K562 (cell line): ENCODE measurements around the gene LRMDA. TPM values are rescaled to one million over a fixed set of nuclear protein-coding genes. Genes with fewer than 3 reads are reported as not detected.

Experiments
- ILF3 ChIP-seq: fragments of 450-650 bp; IDR thresholded peaks from 2 replicates; pipeline ENCODE4 v1.6.1; 2018; ENCODE audit warnings: antibody characterized with exemption, mild to moderate bottlenecking, moderate library complexity, borderline replicate concordance
- MYC ChIP-seq, 2 experiments: fragments of 250-450 bp in 1 of 2; sonication (Bioruptor Pico) in 1 of 2; IDR thresholded peaks; 2 replicates each; pipeline versions ENCODE4 v1.5.1 to v1.6.1; 2012 to 2021; ENCODE audit warnings: low read depth in 2 of 2, borderline replicate concordance in 1 of 2, improper control_type of control experiment in 1 of 2, low read length in 1 of 2, mild to moderate bottlenecking in 1 of 2, moderate library complexity in 1 of 2
- NCOA1 ChIP-seq: fragments of 450-650 bp; IDR thresholded peaks from 2 replicates; pipeline ENCODE4 v1.6.1; 2016; ENCODE audit warnings: low read depth
- NRF1 ChIP-seq, 2 experiments: fragments of 450-650 bp; IDR thresholded peaks in 1 of 2; conservative IDR thresholded peaks in 1 of 2; 2 replicates each; pipeline ENCODE4 v1.6.1; 2014; ENCODE audit warnings: mild to moderate bottlenecking in 2 of 2
- PRPF4 ChIP-seq: fragments of 200-400 bp; formaldehyde crosslinking; IDR thresholded peaks from one replicate; pipeline ENCODE4 v1.6.1; 2017; ENCODE audit warnings: low read length, low read depth, mild to moderate bottlenecking; ENCODE audit not compliant: insufficient read depth, poor library complexity, severe bottlenecking
- polyA plus RNA-seq, 8 experiments: library from polyadenylated mRNA; depleted of rRNA in 4 of 8; stranded (reverse) in 5 of 8; unstranded in 3 of 8; fragments of >200 nt; fragmentation: Nextera tagmentation in 2 of 8; fragmentation: Illumina TruSeq in 1 of 8; extraction: Ambion mirVana in 2 of 8; extraction: Trizol in 1 of 8; gene quantifications; 2 replicates each; pipeline versions ENCODE4 v1.2.1 to v1.2.3, GENCODE V29; 2011 to 2014; ENCODE audit warnings: inconsistent platforms in 1 of 8, missing spikeins in 1 of 8
- total RNA-seq, 7 experiments: library from RNA; depleted of rRNA in 6 of 7; stranded (reverse); fragments of >200 nt in 6 of 7; fragmentation: Illumina TruSeq in 2 of 7; extraction: Trizol in 2 of 7; gene quantifications; 2 replicates each; pipeline versions ENCODE4 v1.2.1 to v1.2.3, GENCODE V29; 2011 to 2021; ENCODE audit warnings: low replicate concordance in 1 of 7
- TF ChIP-seq, protein P1 (sequence below): fragments of 250-450 bp; sonication (Bioruptor Pico); IDR thresholded peaks from 2 replicates; pipeline ENCODE4 v1.4.0; 2020
- TF ChIP-seq, protein P2 (sequence below), 2 experiments: fragments of 450-650 bp in 1 of 2; sonication (generic) in 1 of 2; formaldehyde crosslinking in 1 of 2; IDR thresholded peaks in 1 of 2; conservative IDR thresholded peaks in 1 of 2; 2 replicates each; pipeline versions ENCODE4 v1.6.1 to v1.8.1; 2016 to 2023; ENCODE audit warnings: mild to moderate bottlenecking in 2 of 2, moderate library complexity in 2 of 2, inconsistent platforms in 1 of 2, missing genetic modification reagents in 1 of 2
- TF ChIP-seq, protein P3 (sequence below): fragments of 250-450 bp; sonication (Bioruptor Pico); IDR thresholded peaks from 2 replicates; pipeline ENCODE4 v1.8.0; 2022; ENCODE audit warnings: inconsistent platforms
- TF ChIP-seq, protein P4 (sequence below), 2 experiments: fragments of 200-800 bp in 1 of 2; sonication (Bioruptor generic) in 1 of 2; sonication (generic) in 1 of 2; formaldehyde crosslinking in 1 of 2; IDR thresholded peaks in 1 of 2; conservative IDR thresholded peaks in 1 of 2; 2 replicates each; pipeline versions ENCODE4 v1.5.0 to v1.6.1; 2016 to 2020; ENCODE audit warnings: missing compliant biosample characterization in 1 of 2, missing genetic modification characterization in 1 of 2, missing genetic modification reagents in 1 of 2
- TF ChIP-seq, protein P5 (sequence below): fragments of 200-400 bp; formaldehyde crosslinking; IDR thresholded peaks from 2 replicates; pipeline ENCODE4 v1.6.1; 2017; ENCODE audit warnings: mild to moderate bottlenecking, low read depth, low read length, moderate library complexity

LRMDA gene
- total and polyA plus RNA-seq, 9 of the 15 experiments (the other 6 are each of a cell fraction or from before 2014, with no cell fraction given) = 0.25 TPM; not detected in 8

DNA sequence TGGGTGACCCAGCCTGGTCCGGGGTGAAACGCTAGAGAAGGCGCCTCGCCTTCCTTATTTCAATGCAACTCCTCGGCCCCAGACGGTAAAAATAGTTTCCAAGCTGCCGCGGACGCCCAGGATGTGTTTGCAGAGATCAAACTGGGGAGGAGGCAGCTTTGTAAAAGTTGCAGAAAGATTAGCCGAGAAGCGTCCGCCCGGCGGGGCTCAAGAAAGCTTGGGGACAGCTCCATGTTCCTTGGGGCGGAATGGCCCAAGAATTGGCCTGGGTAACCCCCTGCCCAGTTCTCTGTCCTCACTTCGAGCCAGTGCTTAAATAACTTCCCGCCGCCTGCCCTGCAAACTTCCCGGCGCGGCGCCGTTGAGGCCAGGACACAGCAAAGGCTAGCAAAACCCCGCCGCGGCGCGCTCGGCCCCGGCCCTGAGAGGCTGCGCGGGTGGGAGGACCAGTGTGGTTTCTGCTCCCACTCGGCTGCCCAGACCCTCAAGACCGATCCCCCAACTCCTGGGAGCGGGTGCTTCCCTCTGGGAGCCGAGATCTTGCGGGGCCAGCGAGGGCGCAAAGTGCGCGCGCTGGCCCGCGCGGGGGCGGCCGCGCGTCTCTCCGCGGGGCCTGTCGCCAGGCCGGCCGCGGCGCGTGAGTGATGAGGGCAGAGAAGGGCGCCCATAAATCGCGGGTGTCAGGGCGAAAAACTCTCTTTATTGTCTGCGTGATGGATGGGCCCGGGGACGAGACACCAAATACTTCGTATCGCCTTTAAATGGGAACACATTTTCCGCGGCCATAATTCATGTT, 23.5 kb upstream of the LRMDA start (continued):
- TF ChIP-seq, protein P1, sequence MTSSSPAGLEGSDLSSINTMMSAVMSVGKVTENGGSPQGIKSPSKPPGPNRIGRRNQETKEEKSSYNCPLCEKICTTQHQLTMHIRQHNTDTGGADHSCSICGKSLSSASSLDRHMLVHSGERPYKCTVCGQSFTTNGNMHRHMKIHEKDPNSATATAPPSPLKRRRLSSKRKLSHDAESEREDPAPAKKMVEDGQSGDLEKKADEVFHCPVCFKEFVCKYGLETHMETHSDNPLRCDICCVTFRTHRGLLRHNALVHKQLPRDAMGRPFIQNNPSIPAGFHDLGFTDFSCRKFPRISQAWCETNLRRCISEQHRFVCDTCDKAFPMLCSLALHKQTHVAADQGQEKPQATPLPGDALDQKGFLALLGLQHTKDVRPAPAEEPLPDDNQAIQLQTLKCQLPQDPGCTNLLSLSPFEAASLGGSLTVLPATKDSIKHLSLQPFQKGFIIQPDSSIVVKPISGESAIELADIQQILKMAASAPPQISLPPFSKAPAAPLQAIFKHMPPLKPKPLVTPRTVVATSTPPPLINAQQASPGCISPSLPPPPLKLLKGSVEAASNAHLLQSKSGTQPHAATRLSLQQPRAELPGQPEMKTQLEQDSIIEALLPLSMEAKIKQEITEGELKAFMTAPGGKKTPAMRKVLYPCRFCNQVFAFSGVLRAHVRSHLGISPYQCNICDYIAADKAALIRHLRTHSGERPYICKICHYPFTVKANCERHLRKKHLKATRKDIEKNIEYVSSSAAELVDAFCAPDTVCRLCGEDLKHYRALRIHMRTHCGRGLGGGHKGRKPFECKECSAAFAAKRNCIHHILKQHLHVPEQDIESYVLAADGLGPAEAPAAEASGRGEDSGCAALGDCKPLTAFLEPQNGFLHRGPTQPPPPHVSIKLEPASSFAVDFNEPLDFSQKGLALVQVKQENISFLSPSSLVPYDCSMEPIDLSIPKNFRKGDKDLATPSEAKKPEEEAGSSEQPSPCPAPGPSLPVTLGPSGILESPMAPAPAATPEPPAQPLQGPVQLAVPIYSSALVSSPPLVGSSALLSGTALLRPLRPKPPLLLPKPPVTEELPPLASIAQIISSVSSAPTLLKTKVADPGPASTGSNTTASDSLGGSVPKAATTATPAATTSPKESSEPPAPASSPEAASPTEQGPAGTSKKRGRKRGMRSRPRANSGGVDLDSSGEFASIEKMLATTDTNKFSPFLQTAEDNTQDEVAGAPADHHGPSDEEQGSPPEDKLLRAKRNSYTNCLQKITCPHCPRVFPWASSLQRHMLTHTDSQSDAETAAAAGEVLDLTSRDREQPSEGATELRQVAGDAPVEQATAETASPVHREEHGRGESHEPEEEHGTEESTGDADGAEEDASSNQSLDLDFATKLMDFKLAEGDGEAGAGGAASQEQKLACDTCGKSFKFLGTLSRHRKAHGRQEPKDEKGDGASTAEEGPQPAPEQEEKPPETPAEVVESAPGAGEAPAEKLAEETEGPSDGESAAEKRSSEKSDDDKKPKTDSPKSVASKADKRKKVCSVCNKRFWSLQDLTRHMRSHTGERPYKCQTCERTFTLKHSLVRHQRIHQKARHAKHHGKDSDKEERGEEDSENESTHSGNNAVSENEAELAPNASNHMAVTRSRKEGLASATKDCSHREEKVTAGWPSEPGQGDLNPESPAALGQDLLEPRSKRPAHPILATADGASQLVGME (CRISPR knock-in tag) = no peak
- TF ChIP-seq, protein P2, sequence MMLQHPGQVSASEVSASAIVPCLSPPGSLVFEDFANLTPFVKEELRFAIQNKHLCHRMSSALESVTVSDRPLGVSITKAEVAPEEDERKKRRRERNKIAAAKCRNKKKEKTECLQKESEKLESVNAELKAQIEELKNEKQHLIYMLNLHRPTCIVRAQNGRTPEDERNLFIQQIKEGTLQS (IDR thresholded peaks at IDR 0.05) = no peak
- TF ChIP-seq, protein P2 (CRISPR knock-in tag; conservative IDR thresholded peaks at IDR 0.05) = no peak
- TF ChIP-seq, protein P3, sequence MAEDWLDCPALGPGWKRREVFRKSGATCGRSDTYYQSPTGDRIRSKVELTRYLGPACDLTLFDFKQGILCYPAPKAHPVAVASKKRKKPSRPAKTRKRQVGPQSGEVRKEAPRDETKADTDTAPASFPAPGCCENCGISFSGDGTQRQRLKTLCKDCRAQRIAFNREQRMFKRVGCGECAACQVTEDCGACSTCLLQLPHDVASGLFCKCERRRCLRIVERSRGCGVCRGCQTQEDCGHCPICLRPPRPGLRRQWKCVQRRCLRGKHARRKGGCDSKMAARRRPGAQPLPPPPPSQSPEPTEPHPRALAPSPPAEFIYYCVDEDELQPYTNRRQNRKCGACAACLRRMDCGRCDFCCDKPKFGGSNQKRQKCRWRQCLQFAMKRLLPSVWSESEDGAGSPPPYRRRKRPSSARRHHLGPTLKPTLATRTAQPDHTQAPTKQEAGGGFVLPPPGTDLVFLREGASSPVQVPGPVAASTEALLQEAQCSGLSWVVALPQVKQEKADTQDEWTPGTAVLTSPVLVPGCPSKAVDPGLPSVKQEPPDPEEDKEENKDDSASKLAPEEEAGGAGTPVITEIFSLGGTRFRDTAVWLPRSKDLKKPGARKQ = no peak
- TF ChIP-seq NCOA1 (no peak), PRPF4 (no peak), MYC (IDR thresholded peaks at IDR 0.05; ENCODE audit: low read depth, low read length) (0 out of 2 replicates have a peak, but pooled peaks have one; percentile 18), MYC (CRISPR knock-in tag; IDR thresholded peaks at IDR 0.05; ENCODE audit: borderline replicate concordance, low read depth) (no peak), NRF1 (conservative IDR thresholded peaks at IDR 0.05 in 1 of 2, IDR thresholded peaks at IDR 0.05 in 1 of 2) (peak in 1 of 2 experiments; percentile 30; a peak in 2 of 4 replicates), ILF3 (no peak)
- TF ChIP-seq, protein P4, sequence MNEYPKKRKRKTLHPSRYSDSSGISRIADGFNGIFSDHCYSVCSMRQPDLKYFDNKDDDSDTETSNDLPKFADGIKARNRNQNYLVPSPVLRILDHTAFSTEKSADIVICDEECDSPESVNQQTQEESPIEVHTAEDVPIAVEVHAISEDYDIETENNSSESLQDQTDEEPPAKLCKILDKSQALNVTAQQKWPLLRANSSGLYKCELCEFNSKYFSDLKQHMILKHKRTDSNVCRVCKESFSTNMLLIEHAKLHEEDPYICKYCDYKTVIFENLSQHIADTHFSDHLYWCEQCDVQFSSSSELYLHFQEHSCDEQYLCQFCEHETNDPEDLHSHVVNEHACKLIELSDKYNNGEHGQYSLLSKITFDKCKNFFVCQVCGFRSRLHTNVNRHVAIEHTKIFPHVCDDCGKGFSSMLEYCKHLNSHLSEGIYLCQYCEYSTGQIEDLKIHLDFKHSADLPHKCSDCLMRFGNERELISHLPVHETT (CRISPR knock-in tag; conservative IDR thresholded peaks at IDR 0.05 in 1 of 2, IDR thresholded peaks at IDR 0.05 in 1 of 2) = no peak
- TF ChIP-seq, protein P5, sequence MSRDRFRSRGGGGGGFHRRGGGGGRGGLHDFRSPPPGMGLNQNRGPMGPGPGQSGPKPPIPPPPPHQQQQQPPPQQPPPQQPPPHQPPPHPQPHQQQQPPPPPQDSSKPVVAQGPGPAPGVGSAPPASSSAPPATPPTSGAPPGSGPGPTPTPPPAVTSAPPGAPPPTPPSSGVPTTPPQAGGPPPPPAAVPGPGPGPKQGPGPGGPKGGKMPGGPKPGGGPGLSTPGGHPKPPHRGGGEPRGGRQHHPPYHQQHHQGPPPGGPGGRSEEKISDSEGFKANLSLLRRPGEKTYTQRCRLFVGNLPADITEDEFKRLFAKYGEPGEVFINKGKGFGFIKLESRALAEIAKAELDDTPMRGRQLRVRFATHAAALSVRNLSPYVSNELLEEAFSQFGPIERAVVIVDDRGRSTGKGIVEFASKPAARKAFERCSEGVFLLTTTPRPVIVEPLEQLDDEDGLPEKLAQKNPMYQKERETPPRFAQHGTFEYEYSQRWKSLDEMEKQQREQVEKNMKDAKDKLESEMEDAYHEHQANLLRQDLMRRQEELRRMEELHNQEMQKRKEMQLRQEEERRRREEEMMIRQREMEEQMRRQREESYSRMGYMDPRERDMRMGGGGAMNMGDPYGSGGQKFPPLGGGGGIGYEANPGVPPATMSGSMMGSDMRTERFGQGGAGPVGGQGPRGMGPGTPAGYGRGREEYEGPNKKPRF = no peak
